GM12874 (cell line): ENCODE measurements around the gene CHST10.

Experiments
- TF ChIP-seq, protein P1 (sequence below): IDR thresholded peaks from 2 replicates; pipeline ENCODE4 v1.5.1; 2011; ENCODE audit warnings: low read depth, mild to moderate bottlenecking, control low read depth, low read length, moderate library complexity; ENCODE audit not compliant: insufficient read depth

The CHST10 gene

DNA sequence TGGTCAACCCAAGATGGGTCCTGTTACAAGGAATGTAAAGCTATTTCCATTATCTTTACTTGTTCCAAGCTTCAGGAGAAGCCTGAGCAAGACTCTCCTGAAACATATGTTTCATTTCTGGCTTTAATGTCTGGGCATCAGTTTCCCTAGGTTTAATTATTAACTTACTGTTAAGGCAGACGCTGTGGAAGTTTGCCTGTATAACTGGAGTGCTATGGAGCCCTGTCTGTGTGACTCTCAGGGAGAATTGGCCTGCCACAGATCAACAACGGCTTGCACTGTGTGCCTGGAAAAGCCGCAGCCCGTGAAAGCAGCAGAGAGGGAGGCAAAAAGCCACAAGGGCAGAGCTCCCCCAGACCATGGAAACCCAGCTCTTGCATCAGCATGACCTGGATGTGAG is 73.0 kb downstream of the CHST10 start:
- TF ChIP-seq, protein P1, sequence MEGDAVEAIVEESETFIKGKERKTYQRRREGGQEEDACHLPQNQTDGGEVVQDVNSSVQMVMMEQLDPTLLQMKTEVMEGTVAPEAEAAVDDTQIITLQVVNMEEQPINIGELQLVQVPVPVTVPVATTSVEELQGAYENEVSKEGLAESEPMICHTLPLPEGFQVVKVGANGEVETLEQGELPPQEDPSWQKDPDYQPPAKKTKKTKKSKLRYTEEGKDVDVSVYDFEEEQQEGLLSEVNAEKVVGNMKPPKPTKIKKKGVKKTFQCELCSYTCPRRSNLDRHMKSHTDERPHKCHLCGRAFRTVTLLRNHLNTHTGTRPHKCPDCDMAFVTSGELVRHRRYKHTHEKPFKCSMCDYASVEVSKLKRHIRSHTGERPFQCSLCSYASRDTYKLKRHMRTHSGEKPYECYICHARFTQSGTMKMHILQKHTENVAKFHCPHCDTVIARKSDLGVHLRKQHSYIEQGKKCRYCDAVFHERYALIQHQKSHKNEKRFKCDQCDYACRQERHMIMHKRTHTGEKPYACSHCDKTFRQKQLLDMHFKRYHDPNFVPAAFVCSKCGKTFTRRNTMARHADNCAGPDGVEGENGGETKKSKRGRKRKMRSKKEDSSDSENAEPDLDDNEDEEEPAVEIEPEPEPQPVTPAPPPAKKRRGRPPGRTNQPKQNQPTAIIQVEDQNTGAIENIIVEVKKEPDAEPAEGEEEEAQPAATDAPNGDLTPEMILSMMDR: no peak
